PC-3 (cell line): ENCODE measurements around the gene LY86. TPM values are rescaled to one million over a fixed set of nuclear protein-coding genes. Genes with fewer than 3 reads are reported as not detected.
"Not testable (repeated sequence)": the region's sequence is repeated elsewhere in the genome, so short reads cannot be mapped to it uniquely, and the experiment has no call there.

Experiments used
- ATAC-seq: fragments of 200-7000 bp; cut with Tn5 transposase; 2 replicates; pipeline ENCODE4 v1.9.1; 2020; ENCODE audit warnings: mild to moderate bottlenecking, moderate library complexity
- BruUV-seq: library from RNA; stranded (reverse); fragments of 400-500 nt; replicated peaks from 2 replicates; lab custom pipeline; 2021; lab: Mats Ljungman, UMichigan
- CTCF ChIA-PET: fragments of 300-600 bp; sonication (Branson Sonifier 250); formaldehyde crosslinking; loops from one replicate; lab custom pipeline; 2022; ENCODE audit warnings: antibody characterized with exemption; lab: Charles Lee
- POLR2A ChIA-PET: fragments of 300-600 bp; sonication (Branson Sonifier 250); formaldehyde crosslinking; loops from one replicate; lab custom pipeline; 2022; ENCODE audit warnings: antibody characterized with exemption; ENCODE audit not compliant: unreplicated experiment; lab: Charles Lee
- DNase-seq: peaks from one replicate; pipeline ENCODE4 v3.0.0-alpha.2; 2015
- H2AFZ ChIP-seq: fragments of 300-600 bp; sonication (generic); 2 replicates; pipeline ENCODE4 v1.6.0; 2016; ENCODE audit warnings: antibody characterized with exemption, low read length
- H3F3A ChIP-seq: fragments of 300-600 bp; sonication (generic); one replicate; pipeline ENCODE4 v1.6.0; 2017; ENCODE audit warnings: antibody characterized with exemption, low read length, control low read depth, mild to moderate bottlenecking; ENCODE audit not compliant: unreplicated experiment
- H3K27ac ChIP-seq: fragments of 300-600 bp; sonication (generic); 2 replicates; pipeline ENCODE4 v1.5.1; 2016; ENCODE audit warnings: mild to moderate bottlenecking, low read length
- H3K27me3 ChIP-seq: fragments of 300-600 bp; sonication (generic); 2 replicates; pipeline ENCODE4 v1.6.1; 2016; ENCODE audit warnings: low read length, mixed read lengths
- H3K36me3 ChIP-seq: fragments of 300-600 bp; sonication (generic); 2 replicates; pipeline ENCODE4 v1.6.1; 2016; ENCODE audit warnings: low read depth, mixed run types, low read length, mixed read lengths
- H3K4me1 ChIP-seq: fragments of 300-600 bp; sonication (generic); 2 replicates; pipeline ENCODE4 v1.5.1; 2016; ENCODE audit warnings: low read length; ENCODE audit not compliant: insufficient read depth
- H3K4me2 ChIP-seq: fragments of 300-600 bp; sonication (generic); 2 replicates; pipeline ENCODE4 v1.6.0; 2016; ENCODE audit warnings: low read length
- H3K4me3 ChIP-seq: fragments of 300-600 bp; sonication (generic); 2 replicates; pipeline ENCODE4 v1.5.1; 2016; ENCODE audit warnings: mild to moderate bottlenecking, low read length, mixed read lengths
- H3K79me2 ChIP-seq: fragments of 300-600 bp; sonication (generic); 2 replicates; pipeline ENCODE4 v1.6.1; 2017; ENCODE audit warnings: low read length, mixed read lengths
- H3K9ac ChIP-seq: fragments of 300-600 bp; sonication (generic); 2 replicates; pipeline ENCODE4 v1.6.0; 2016; ENCODE audit warnings: mild to moderate bottlenecking, low read length
- H3K9me2 ChIP-seq: fragments of 300-600 bp; sonication (generic); replicated peaks from 2 replicates; pipeline ENCODE4 v1.6.1; 2016; ENCODE audit warnings: mixed run types, low read length, mixed read lengths
- H3K9me3 ChIP-seq: fragments of 300-600 bp; sonication (generic); 2 replicates; pipeline ENCODE4 v1.6.1; 2016; ENCODE audit warnings: low read length, mixed read lengths
- H4K20me1 ChIP-seq: fragments of 300-600 bp; sonication (generic); 2 replicates; pipeline ENCODE4 v1.6.1; 2016; ENCODE audit warnings: low read length, mixed read lengths
- CTCF ChIP-seq: fragments of 300-600 bp; sonication (generic); conservative IDR thresholded peaks from 2 replicates; pipeline ENCODE4 v1.5.1; 2017; ENCODE audit warnings: antibody characterized with exemption, low read depth, mild to moderate bottlenecking, low read length
- EZH2 ChIP-seq: fragments of 300-600 bp; sonication (generic); IDR thresholded peaks from one replicate; pipeline ENCODE4 v1.6.1; 2017; ENCODE audit warnings: antibody characterized with exemption, mild to moderate bottlenecking, low read length; ENCODE audit not compliant: unreplicated experiment
- EZH2phosphoT487 ChIP-seq: fragments of 300-600 bp; sonication (generic); IDR thresholded peaks from 2 replicates; pipeline ENCODE4 v1.6.1; 2018; ENCODE audit warnings: mild to moderate bottlenecking, antibody characterized with exemption, low read length, borderline replicate concordance
- intact Hi-C: fragments of 100-400 bp; cut with micrococcal nuclease; formaldehyde crosslinking; loops from 2 replicates; pipeline ENCODE4 v1.9.0; 2023
- total RNA-seq: library from RNA; depleted of rRNA; stranded (reverse); fragments of >200 nt; gene quantifications from 2 replicates; pipeline ENCODE4 v1.2.3, GENCODE V29; 2014

LY86 gene
- total RNA-seq, 1 experiment from 2014 or later = not detected

- Histone ChIP-seq H3K4me2 (no peak overlapping the region), H3K27ac (no peak overlapping the region), H3K79me2 (no peaks in the 10 kb centered on the region), H3K4me3 (no peak overlapping the region), H3F3A (no peaks in the 10 kb centered on the region), H3K9me3 (no peaks in the 10 kb centered on the region), H3K27me3 (peaks cover 37% of the 10 kb centered on the region; the same call in 1 of the 2 replicates), H3K9me2 (no peaks in the 10 kb centered on the region), H3K9ac (no peak overlapping the region), H4K20me1 (no peaks in the 10 kb centered on the region), H3K36me3 (no peaks in the 10 kb centered on the region), H2AFZ (no peak overlapping the region), H3K4me1 (no peaks in the 10 kb centered on the region)
- DNase-seq (peak; percentile 17), ATAC-seq (no peak)
- intact Hi-C loops = no loop called here
- CTCF ChIA-PET = no interaction called here
- no TSS peak for BruUV-seq
- no peak for TF ChIP-seq EZH2
- no peak for TF ChIP-seq EZH2phosphoT487
- TF ChIP-seq CTCF = no peak
- POLR2A ChIA-PET = no interaction called here
Observed at GRCh38 chr6:6661684-6662083, 73.2 kb downstream of the LY86 start.

- H3K4me2 ChIP-seq = no peak overlapping the region
- H3K9me3 ChIP-seq = no peaks in the 10 kb centered on the region
- no peak overlapping the region for H3K27ac ChIP-seq
- no peak overlapping the region for H3K4me3 ChIP-seq
- no peaks in the 10 kb centered on the region for H3K36me3 ChIP-seq
- peaks cover 51% of the 10 kb centered on the region; the same call in 1 of the 2 replicates for H3K27me3 ChIP-seq
- ATAC-seq = no peak
- ChIA-PET POLR2A (no interaction called here), CTCF (no interaction called here)
- no peaks in the 10 kb centered on the region for H3F3A ChIP-seq
- TF ChIP-seq EZH2 = no peak
- no peaks in the 10 kb centered on the region for H3K79me2 ChIP-seq
- no peaks in the 10 kb centered on the region for H4K20me1 ChIP-seq
- H3K9ac ChIP-seq = no peak overlapping the region
- H3K4me1 ChIP-seq = no peaks in the 10 kb centered on the region
- no peaks in the 10 kb centered on the region for H3K9me2 ChIP-seq
- intact Hi-C loops = no loop called here
- BruUV-seq = no TSS peak
- no peak for DNase-seq
- H2AFZ ChIP-seq = no peak overlapping the region
Observed at GRCh38 chr6:6663421-6664135, 75.1 kb downstream of the LY86 start.

GRCh38 chr6:6665555-6666243, 77.2 kb downstream of the LY86 start:
- TF ChIP-seq EZH2 = no peak
- no peak for TF ChIP-seq CTCF
- no peak for TF ChIP-seq EZH2phosphoT487
- Histone ChIP-seq H4K20me1 (no peaks in the 10 kb centered on the region), H3K27ac (no peak overlapping the region), H3F3A (no peaks in the 10 kb centered on the region), H3K9me2 (no peaks in the 10 kb centered on the region), H2AFZ (no peak overlapping the region), H3K4me2 (no peak overlapping the region), H3K4me3 (no peak overlapping the region), H3K4me1 (no peaks in the 10 kb centered on the region), H3K9me3 (no peaks in the 10 kb centered on the region), H3K79me2 (no peaks in the 10 kb centered on the region), H3K9ac (no peak overlapping the region), H3K36me3 (no peaks in the 10 kb centered on the region), H3K27me3 (peaks cover 47% of the 10 kb centered on the region; the same call in 1 of the 2 replicates)
- DNase-seq = no peak
- no TSS peak for BruUV-seq
- ATAC-seq = no peak
- POLR2A ChIA-PET = no interaction called here
- CTCF ChIA-PET = no interaction called here
- intact Hi-C loops = no loop called here

GRCh38 chr6:6670150-6670549, 81.6 kb downstream of the LY86 start:
- intact Hi-C loops = loop anchor here (10.0 kb wide), 1 partner anchor 735 kb away; no protein-coding TSS in a partner anchor
- ATAC-seq = not testable (repeated sequence)

More at GRCh38 chr6:6670150-6670549, 81.6 kb downstream of the LY86 start:
- DNase-seq, H3K4me1 ChIP-seq, H3K9me3 ChIP-seq, BruUV-seq, H3K4me2 ChIP-seq, H3K4me3 ChIP-seq, POLR2A ChIA-PET, H3K36me3 ChIP-seq, H3K27ac ChIP-seq, H4K20me1 ChIP-seq, H2AFZ ChIP-seq, H3K9me2 ChIP-seq, H3F3A ChIP-seq, H3K9ac ChIP-seq, CTCF ChIA-PET, H3K79me2 ChIP-seq: not testable (repeated sequence)
- H3K27me3 ChIP-seq = peaks cover 31% of the 10 kb centered on the region; the same call in 1 of the 2 replicates
